HCT116 (cell line): ENCODE results near the gene ZNF804B. TPM values are rescaled to one million over a fixed set of nuclear protein-coding genes. Genes with fewer than 3 reads are reported as not detected.

Experiments
- ATAC-seq: fragments of 200-7000 bp; cut with Tn5 transposase; 2 replicates; pipeline ENCODE4 v1.9.1; 2020; ENCODE audit warnings: mild to moderate bottlenecking, moderate library complexity
- BruUV-seq: library from RNA; stranded (reverse); fragments of 400-500 nt; replicated peaks from 2 replicates; lab custom pipeline; 2021; lab: Mats Ljungman, UMichigan
- CTCF ChIA-PET: fragments of 300-600 bp; sonication (Branson Sonifier 250); formaldehyde crosslinking; loops from one replicate; lab custom pipeline; 2021; ENCODE audit warnings: antibody characterized with exemption; lab: Charles Lee
- POLR2A ChIA-PET: fragments of 300-600, 350-600 bp; sonication (Branson Sonifier 250); formaldehyde crosslinking; loops from one replicate; lab custom pipeline; 2021; ENCODE audit warnings: antibody characterized with exemption; lab: Charles Lee
- RAD21 ChIA-PET, 2 experiments: fragments of 300-600 bp; sonication (Branson Sonifier 250); formaldehyde crosslinking; loops; one replicate each; lab custom pipeline; 2023; ENCODE audit warnings: low total read pairs in 2 of 2; ENCODE audit not compliant: uncharacterized antibody in 2 of 2, unreplicated experiment in 2 of 2, low non-redundant PET in 1 of 2; lab: Charles Lee
- DNase-seq: peaks from one replicate; pipeline ENCODE4 v3.0.0-alpha.2; 2010; ENCODE audit warnings: low read depth, low spot score
- H2AFZ ChIP-seq: fragments of 200-600 bp; shearing (Covaris generic), sonication (generic); 2 replicates; pipeline ENCODE4 v1.6.1; 2017; ENCODE audit warnings: low read depth, mixed run types, mixed read lengths, antibody characterized with exemption, low read length; ENCODE audit not compliant: poor library complexity, severe bottlenecking
- H3K27ac ChIP-seq: 2 replicates; pipeline ENCODE4 v1.5.1; 2012; ENCODE audit warnings: low read depth, low read length
- H3K27me3 ChIP-seq: fragments of 200-600 bp; sonication (generic); 2 replicates; pipeline ENCODE4 v1.6.1; 2016; ENCODE audit warnings: mixed run types, low read length, mixed read lengths; ENCODE audit not compliant: insufficient read depth
- H3K36me3 ChIP-seq, 2 experiments: fragments of 200-500 bp in 1 of 2; fragments of 200-600 bp in 1 of 2; sonication (Bioruptor generic) in 1 of 2; sonication (generic) in 1 of 2; 2 replicates each; pipeline versions ENCODE4 v1.5.1 to v1.6.1; 2014 to 2016; ENCODE audit warnings: low read length in 2 of 2, inconsistent platforms in 1 of 2, mixed read lengths in 1 of 2, mixed run types in 1 of 2; ENCODE audit not compliant: insufficient read depth in 2 of 2, control insufficient read depth in 1 of 2
- H3K4me1 ChIP-seq, 2 experiments: fragments of 200-600 bp in 1 of 2; sonication (generic) in 1 of 2; 2 replicates each; pipeline versions ENCODE4 v1.5.1 to v1.6.1; 2012 to 2017; ENCODE audit warnings: low read length in 2 of 2, inconsistent platforms in 1 of 2, mild to moderate bottlenecking in 1 of 2, mixed read lengths in 1 of 2, mixed run types in 1 of 2, moderate library complexity in 1 of 2; ENCODE audit not compliant: insufficient read depth in 2 of 2, control insufficient read depth in 1 of 2
- H3K4me2 ChIP-seq: fragments of 200-600 bp; sonication (generic); 2 replicates; pipeline ENCODE4 v1.6.1; 2017; ENCODE audit warnings: mixed run types, low read length, mixed read lengths
- H3K4me3 ChIP-seq, 2 experiments: fragments of 200-600 bp in 1 of 2; sonication (generic) in 1 of 2; replicated peaks in 1 of 2; 2 replicates each; pipeline ENCODE4 v1.5.1; 2011 to 2016; ENCODE audit warnings: low read length in 2 of 2, control low read depth in 1 of 2, low read depth in 1 of 2, mild to moderate bottlenecking in 1 of 2, mixed read lengths in 1 of 2, mixed run types in 1 of 2
- H3K79me2 ChIP-seq: fragments of 200-600 bp; sonication (generic); 2 replicates; pipeline ENCODE4 v1.6.1; 2017; ENCODE audit warnings: mild to moderate bottlenecking, mixed run types, low read length, moderate library complexity, mixed read lengths; ENCODE audit not compliant: insufficient read depth
- H3K9ac ChIP-seq: fragments of 200-600 bp; sonication (generic); 2 replicates; pipeline ENCODE4 v1.6.1; 2016; ENCODE audit warnings: low read length, mixed read lengths
- H3K9me2 ChIP-seq: fragments of 200-600 bp; sonication (generic), shearing (Covaris generic); 2 replicates; pipeline ENCODE4 v1.6.1; 2017; ENCODE audit warnings: mixed run types, mild to moderate bottlenecking, moderate library complexity; ENCODE audit not compliant: insufficient read depth
- H3K9me3 ChIP-seq, 2 experiments: fragments of 200-500 bp in 1 of 2; fragments of 200-600 bp in 1 of 2; sonication (Bioruptor generic) in 1 of 2; sonication (generic) in 1 of 2; 2 replicates each; pipeline ENCODE4 v1.6.1; 2014 to 2017; ENCODE audit warnings: low read length in 2 of 2, mixed read lengths in 2 of 2, inconsistent platforms in 1 of 2, low read depth in 1 of 2, mild to moderate bottlenecking in 1 of 2, mixed run types in 1 of 2, moderate library complexity in 1 of 2; ENCODE audit not compliant: control insufficient read depth in 1 of 2, insufficient read depth in 1 of 2
- H4K20me1 ChIP-seq: fragments of 200-600 bp; sonication (generic), shearing (Covaris generic); 2 replicates; pipeline ENCODE4 v1.6.1; 2017; ENCODE audit warnings: mixed run types, mild to moderate bottlenecking, moderate library complexity; ENCODE audit not compliant: insufficient read depth
- EZH2 ChIP-seq: fragments of 200-600 bp; sonication (generic); IDR thresholded peaks from 2 replicates; pipeline ENCODE4 v1.6.1; 2017; ENCODE audit warnings: antibody characterized with exemption, mixed run types
- JUND ChIP-seq: IDR thresholded peaks from 2 replicates; pipeline ENCODE4 v1.6.1; 2012
- POLR2AphosphoS5 ChIP-seq: IDR thresholded peaks from 2 replicates; pipeline ENCODE4 v1.6.1; 2011; ENCODE audit warnings: mild to moderate bottlenecking, low read depth, low read length, moderate library complexity
- RAD21 ChIP-seq: IDR thresholded peaks from 2 replicates; pipeline ENCODE4 v1.6.1; 2012; ENCODE audit warnings: low read depth, mild to moderate bottlenecking
- SP1 ChIP-seq: IDR thresholded peaks from 2 replicates; pipeline ENCODE4 v1.6.1; 2012; ENCODE audit warnings: low read depth
- SRF ChIP-seq: IDR thresholded peaks from 2 replicates; pipeline ENCODE4 v1.6.1; 2012; ENCODE audit warnings: low read depth
- TCF7L2 ChIP-seq: IDR thresholded peaks from 2 replicates; pipeline ENCODE4 v1.7.0; 2011; ENCODE audit warnings: borderline replicate concordance, inconsistent platforms; ENCODE audit not compliant: insufficient read depth, insufficient read length; ENCODE audit errors: extremely low read depth
- ZFX ChIP-seq: fragments of 450-650 bp; IDR thresholded peaks from 2 replicates; pipeline ENCODE4 v1.6.1; 2017
- ZNF274 ChIP-seq: fragments of 200-500 bp; sonication (Bioruptor generic); IDR thresholded peaks from 2 replicates; pipeline ENCODE4 v1.6.1; 2014; ENCODE audit warnings: mild to moderate bottlenecking, low read depth, low read length, inconsistent platforms
- intact Hi-C: fragments of 100-400 bp; cut with micrococcal nuclease; formaldehyde crosslinking; loops from 2 replicates; pipeline ENCODE4 v1.10.0; 2022
- total RNA-seq: library from RNA; stranded (reverse); gene quantifications from one replicate; pipeline ENCODE4 v1.2.1, GENCODE V29; 2021; ENCODE audit not compliant: unreplicated experiment
- TF ChIP-seq, protein P1 (sequence below): IDR thresholded peaks from 2 replicates; pipeline ENCODE4 v1.6.1; 2012
- TF ChIP-seq, protein P2 (sequence below): IDR thresholded peaks from 2 replicates; pipeline ENCODE4 v1.6.1; 2012; ENCODE audit warnings: low read depth

The ZNF804B gene
- total RNA-seq, 1 experiment from 2014 or later = not detected

DNA sequence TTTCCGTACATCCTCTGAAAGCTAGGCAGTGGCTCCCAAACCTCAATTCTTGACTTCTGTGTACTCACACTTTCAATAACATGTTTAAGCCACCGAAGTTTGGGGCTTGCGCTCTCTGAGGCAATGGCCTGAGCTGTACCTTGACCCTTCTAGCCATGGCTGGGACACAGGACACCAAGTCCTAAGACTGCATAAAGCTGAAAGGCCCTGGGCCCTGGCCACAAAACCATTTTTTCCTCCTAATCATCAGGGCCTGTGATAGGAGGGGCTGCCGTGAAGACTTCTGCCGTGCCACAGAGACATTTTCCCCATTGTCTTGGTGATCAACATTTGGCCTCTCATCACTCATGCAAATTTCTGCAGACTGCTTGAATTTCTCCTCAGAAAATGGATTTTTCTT, 252.5 kb downstream of the ZNF804B start:
- DNase-seq (no peak), ATAC-seq (no peak)
- Histone ChIP-seq H3K9me2 (no peaks in the 10 kb centered on the region), H3K4me3 (no peak overlapping the region), H3K27me3 (no peaks in the 10 kb centered on the region), H2AFZ (no peak overlapping the region), H3K4me2 (no peak overlapping the region), H3K27ac (no peak overlapping the region), H3K9me3 (peaks cover 3 to 5% of the 10 kb centered on the region in 2 experiments; a peak in 2 of 4 replicates), H3K79me2 (no peaks in the 10 kb centered on the region), H3K9ac (no peak overlapping the region), H4K20me1 (no peaks in the 10 kb centered on the region), H3K4me1 (no peaks in the 10 kb centered on the region), H3K36me3 (no peaks in the 10 kb centered on the region)
- ChIA-PET POLR2A (no interaction called here), CTCF (no interaction called here), RAD21 (no interaction called here)
- no TSS peak for BruUV-seq
- intact Hi-C loops = no loop called here
- TF ChIP-seq JUND (no peak), TCF7L2 (no peak), SRF (no peak), EZH2 (no peak), RAD21 (no peak), ZFX (no peak), ZNF274 (no peak), POLR2AphosphoS5 (no peak), SP1 (no peak)
- TF ChIP-seq, protein P1, sequence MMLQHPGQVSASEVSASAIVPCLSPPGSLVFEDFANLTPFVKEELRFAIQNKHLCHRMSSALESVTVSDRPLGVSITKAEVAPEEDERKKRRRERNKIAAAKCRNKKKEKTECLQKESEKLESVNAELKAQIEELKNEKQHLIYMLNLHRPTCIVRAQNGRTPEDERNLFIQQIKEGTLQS = no peak
- TF ChIP-seq, protein P2, sequence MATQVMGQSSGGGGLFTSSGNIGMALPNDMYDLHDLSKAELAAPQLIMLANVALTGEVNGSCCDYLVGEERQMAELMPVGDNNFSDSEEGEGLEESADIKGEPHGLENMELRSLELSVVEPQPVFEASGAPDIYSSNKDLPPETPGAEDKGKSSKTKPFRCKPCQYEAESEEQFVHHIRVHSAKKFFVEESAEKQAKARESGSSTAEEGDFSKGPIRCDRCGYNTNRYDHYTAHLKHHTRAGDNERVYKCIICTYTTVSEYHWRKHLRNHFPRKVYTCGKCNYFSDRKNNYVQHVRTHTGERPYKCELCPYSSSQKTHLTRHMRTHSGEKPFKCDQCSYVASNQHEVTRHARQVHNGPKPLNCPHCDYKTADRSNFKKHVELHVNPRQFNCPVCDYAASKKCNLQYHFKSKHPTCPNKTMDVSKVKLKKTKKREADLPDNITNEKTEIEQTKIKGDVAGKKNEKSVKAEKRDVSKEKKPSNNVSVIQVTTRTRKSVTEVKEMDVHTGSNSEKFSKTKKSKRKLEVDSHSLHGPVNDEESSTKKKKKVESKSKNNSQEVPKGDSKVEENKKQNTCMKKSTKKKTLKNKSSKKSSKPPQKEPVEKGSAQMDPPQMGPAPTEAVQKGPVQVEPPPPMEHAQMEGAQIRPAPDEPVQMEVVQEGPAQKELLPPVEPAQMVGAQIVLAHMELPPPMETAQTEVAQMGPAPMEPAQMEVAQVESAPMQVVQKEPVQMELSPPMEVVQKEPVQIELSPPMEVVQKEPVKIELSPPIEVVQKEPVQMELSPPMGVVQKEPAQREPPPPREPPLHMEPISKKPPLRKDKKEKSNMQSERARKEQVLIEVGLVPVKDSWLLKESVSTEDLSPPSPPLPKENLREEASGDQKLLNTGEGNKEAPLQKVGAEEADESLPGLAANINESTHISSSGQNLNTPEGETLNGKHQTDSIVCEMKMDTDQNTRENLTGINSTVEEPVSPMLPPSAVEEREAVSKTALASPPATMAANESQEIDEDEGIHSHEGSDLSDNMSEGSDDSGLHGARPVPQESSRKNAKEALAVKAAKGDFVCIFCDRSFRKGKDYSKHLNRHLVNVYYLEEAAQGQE = no peak
